HCT116 (cell line): ENCODE results near the gene TMC6. TPM values are rescaled to one million over a fixed set of nuclear protein-coding genes. Genes with fewer than 3 reads are reported as not detected.

Source experiments
- ATAC-seq: fragments of 200-7000 bp; cut with Tn5 transposase; 2 replicates; pipeline ENCODE4 v1.9.1; 2020; ENCODE audit warnings: mild to moderate bottlenecking, moderate library complexity
- BruUV-seq: library from RNA; stranded (reverse); fragments of 400-500 nt; replicated peaks from 2 replicates; lab custom pipeline; 2021; lab: Mats Ljungman, UMichigan
- CTCF ChIA-PET: fragments of 300-600 bp; sonication (Branson Sonifier 250); formaldehyde crosslinking; loops from one replicate; lab custom pipeline; 2021; ENCODE audit warnings: antibody characterized with exemption; lab: Charles Lee
- POLR2A ChIA-PET: fragments of 300-600, 350-600 bp; sonication (Branson Sonifier 250); formaldehyde crosslinking; loops from one replicate; lab custom pipeline; 2021; ENCODE audit warnings: antibody characterized with exemption; lab: Charles Lee
- RAD21 ChIA-PET, 2 experiments: fragments of 300-600 bp; sonication (Branson Sonifier 250); formaldehyde crosslinking; loops; one replicate each; lab custom pipeline; 2023; ENCODE audit warnings: low total read pairs in 2 of 2; ENCODE audit not compliant: uncharacterized antibody in 2 of 2, unreplicated experiment in 2 of 2, low non-redundant PET in 1 of 2; lab: Charles Lee
- DNase-seq: peaks from one replicate; pipeline ENCODE4 v3.0.0-alpha.2; 2010; ENCODE audit warnings: low read depth, low spot score
- H2AFZ ChIP-seq: fragments of 200-600 bp; shearing (Covaris generic), sonication (generic); 2 replicates; pipeline ENCODE4 v1.6.1; 2017; ENCODE audit warnings: low read depth, mixed run types, mixed read lengths, antibody characterized with exemption, low read length; ENCODE audit not compliant: poor library complexity, severe bottlenecking
- H3K27ac ChIP-seq: 2 replicates; pipeline ENCODE4 v1.5.1; 2012; ENCODE audit warnings: low read depth, low read length
- H3K27me3 ChIP-seq: fragments of 200-600 bp; sonication (generic); 2 replicates; pipeline ENCODE4 v1.6.1; 2016; ENCODE audit warnings: mixed run types, low read length, mixed read lengths; ENCODE audit not compliant: insufficient read depth
- H3K36me3 ChIP-seq, 2 experiments: fragments of 200-500 bp in 1 of 2; fragments of 200-600 bp in 1 of 2; sonication (Bioruptor generic) in 1 of 2; sonication (generic) in 1 of 2; 2 replicates each; pipeline versions ENCODE4 v1.5.1 to v1.6.1; 2014 to 2016; ENCODE audit warnings: low read length in 2 of 2, inconsistent platforms in 1 of 2, mixed read lengths in 1 of 2, mixed run types in 1 of 2; ENCODE audit not compliant: insufficient read depth in 2 of 2, control insufficient read depth in 1 of 2
- H3K4me1 ChIP-seq, 2 experiments: fragments of 200-600 bp in 1 of 2; sonication (generic) in 1 of 2; 2 replicates each; pipeline versions ENCODE4 v1.5.1 to v1.6.1; 2012 to 2017; ENCODE audit warnings: low read length in 2 of 2, inconsistent platforms in 1 of 2, mild to moderate bottlenecking in 1 of 2, mixed read lengths in 1 of 2, mixed run types in 1 of 2, moderate library complexity in 1 of 2; ENCODE audit not compliant: insufficient read depth in 2 of 2, control insufficient read depth in 1 of 2
- H3K4me2 ChIP-seq: fragments of 200-600 bp; sonication (generic); 2 replicates; pipeline ENCODE4 v1.6.1; 2017; ENCODE audit warnings: mixed run types, low read length, mixed read lengths
- H3K4me3 ChIP-seq, 2 experiments: fragments of 200-600 bp in 1 of 2; sonication (generic) in 1 of 2; replicated peaks in 1 of 2; 2 replicates each; pipeline ENCODE4 v1.5.1; 2011 to 2016; ENCODE audit warnings: low read length in 2 of 2, control low read depth in 1 of 2, low read depth in 1 of 2, mild to moderate bottlenecking in 1 of 2, mixed read lengths in 1 of 2, mixed run types in 1 of 2
- H3K79me2 ChIP-seq: fragments of 200-600 bp; sonication (generic); 2 replicates; pipeline ENCODE4 v1.6.1; 2017; ENCODE audit warnings: mild to moderate bottlenecking, mixed run types, low read length, moderate library complexity, mixed read lengths; ENCODE audit not compliant: insufficient read depth
- H3K9ac ChIP-seq: fragments of 200-600 bp; sonication (generic); 2 replicates; pipeline ENCODE4 v1.6.1; 2016; ENCODE audit warnings: low read length, mixed read lengths
- H3K9me2 ChIP-seq: fragments of 200-600 bp; sonication (generic), shearing (Covaris generic); 2 replicates; pipeline ENCODE4 v1.6.1; 2017; ENCODE audit warnings: mixed run types, mild to moderate bottlenecking, moderate library complexity; ENCODE audit not compliant: insufficient read depth
- H3K9me3 ChIP-seq, 2 experiments: fragments of 200-500 bp in 1 of 2; fragments of 200-600 bp in 1 of 2; sonication (Bioruptor generic) in 1 of 2; sonication (generic) in 1 of 2; 2 replicates each; pipeline ENCODE4 v1.6.1; 2014 to 2017; ENCODE audit warnings: low read length in 2 of 2, mixed read lengths in 2 of 2, inconsistent platforms in 1 of 2, low read depth in 1 of 2, mild to moderate bottlenecking in 1 of 2, mixed run types in 1 of 2, moderate library complexity in 1 of 2; ENCODE audit not compliant: control insufficient read depth in 1 of 2, insufficient read depth in 1 of 2
- H4K20me1 ChIP-seq: fragments of 200-600 bp; sonication (generic), shearing (Covaris generic); 2 replicates; pipeline ENCODE4 v1.6.1; 2017; ENCODE audit warnings: mixed run types, mild to moderate bottlenecking, moderate library complexity; ENCODE audit not compliant: insufficient read depth
- CBX3 ChIP-seq: IDR thresholded peaks from 2 replicates; pipeline ENCODE4 v1.6.1; 2012; ENCODE audit warnings: low read depth
- CEBPB ChIP-seq: IDR thresholded peaks from 2 replicates; pipeline ENCODE4 v1.6.1; 2012; ENCODE audit warnings: low read depth
- EZH2 ChIP-seq: fragments of 200-600 bp; sonication (generic); IDR thresholded peaks from 2 replicates; pipeline ENCODE4 v1.6.1; 2017; ENCODE audit warnings: antibody characterized with exemption, mixed run types
- EZH2phosphoT487 ChIP-seq: fragments of 200-600 bp; IDR thresholded peaks from 2 replicates; pipeline ENCODE4 v1.6.1; 2018; ENCODE audit warnings: antibody characterized with exemption, borderline replicate concordance
- FOSL1 ChIP-seq: IDR thresholded peaks from 2 replicates; pipeline ENCODE4 v1.6.1; 2012; ENCODE audit warnings: low read depth
- POLR2A ChIP-seq: IDR thresholded peaks from 2 replicates; pipeline ENCODE4 v1.7.0; 2011; ENCODE audit warnings: borderline replicate concordance; ENCODE audit not compliant: insufficient read depth, insufficient read length; ENCODE audit errors: extremely low read depth
- POLR2AphosphoS5 ChIP-seq: IDR thresholded peaks from 2 replicates; pipeline ENCODE4 v1.6.1; 2011; ENCODE audit warnings: mild to moderate bottlenecking, low read depth, low read length, moderate library complexity
- SIN3A ChIP-seq: IDR thresholded peaks from 2 replicates; pipeline ENCODE4 v1.6.1; 2012; ENCODE audit warnings: low read depth
- TCF7L2 ChIP-seq: IDR thresholded peaks from 2 replicates; pipeline ENCODE4 v1.7.0; 2011; ENCODE audit warnings: borderline replicate concordance, inconsistent platforms; ENCODE audit not compliant: insufficient read depth, insufficient read length; ENCODE audit errors: extremely low read depth
- YY1 ChIP-seq: IDR thresholded peaks from 2 replicates; pipeline ENCODE4 v1.6.1; 2011; ENCODE audit warnings: low read length, low read depth, moderate library complexity, mild to moderate bottlenecking; ENCODE audit not compliant: insufficient replicate concordance; ENCODE audit errors: extremely low read depth
- ZFX ChIP-seq: fragments of 450-650 bp; IDR thresholded peaks from 2 replicates; pipeline ENCODE4 v1.6.1; 2017
- intact Hi-C: fragments of 100-400 bp; cut with micrococcal nuclease; formaldehyde crosslinking; loops from 2 replicates; pipeline ENCODE4 v1.10.0; 2022
- total RNA-seq: library from RNA; stranded (reverse); gene quantifications from one replicate; pipeline ENCODE4 v1.2.1, GENCODE V29; 2021; ENCODE audit not compliant: unreplicated experiment
- TF ChIP-seq, protein P1 (sequence below): IDR thresholded peaks from 2 replicates; pipeline ENCODE4 v1.6.1; 2011; ENCODE audit warnings: mild to moderate bottlenecking, low read length, moderate library complexity; ENCODE audit not compliant: insufficient replicate concordance; ENCODE audit errors: extremely low read depth
- TF ChIP-seq, protein P2 (sequence below): IDR thresholded peaks from 2 replicates; pipeline ENCODE4 v1.6.1; 2012
- TF ChIP-seq, protein P3 (sequence below), 3 experiments: fragments of 200-600 bp in 1 of 3; sonication (generic) in 1 of 3; IDR thresholded peaks in 2 of 3; conservative IDR thresholded peaks in 1 of 3; 2 replicates each; pipeline ENCODE4 v1.5.1; 2012 to 2017; ENCODE audit warnings: low read depth in 2 of 3, low read length in 2 of 3, antibody characterized with exemption in 1 of 3, borderline replicate concordance in 1 of 3, control low read depth in 1 of 3, mild to moderate bottlenecking in 1 of 3, mixed read lengths in 1 of 3, mixed run types in 1 of 3, moderate library complexity in 1 of 3; ENCODE audit not compliant: insufficient read depth in 1 of 3

Gene TMC6
- total RNA-seq, 1 experiment from 2014 or later: 142 TPM

DNA sequence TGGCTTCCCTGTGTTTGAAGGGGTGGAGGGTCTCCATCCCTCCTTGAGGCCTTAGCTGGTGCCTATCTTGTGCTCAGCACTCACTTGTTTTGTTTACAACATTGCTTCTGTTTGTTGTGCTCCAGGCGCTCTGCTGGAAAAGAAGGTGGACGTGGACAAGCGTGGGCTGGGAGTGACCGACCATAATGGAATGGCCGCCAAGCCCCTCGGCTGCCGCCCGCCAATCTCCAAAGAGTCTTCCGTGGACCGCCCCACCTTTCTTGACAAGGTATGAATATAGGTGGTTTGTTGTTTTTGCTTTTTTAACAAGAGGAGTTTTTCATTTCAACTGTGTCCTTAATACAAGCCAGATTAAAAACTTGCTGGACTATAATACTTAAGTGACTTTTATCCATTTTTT lies 53.5 kb downstream of the TMC6 start:
- no peaks in the 10 kb centered on the region for H3K27me3 ChIP-seq
- RAD21 ChIA-PET: no interaction called here
- H3K9me2 ChIP-seq: no peaks in the 10 kb centered on the region
- ATAC-seq (no peak), DNase-seq (no peak)
- BruUV-seq: no TSS peak
- H3K4me2 ChIP-seq: no peak overlapping the region
- intact Hi-C loops: no loop called here
- no peaks in the 10 kb centered on the region for H3K4me1 ChIP-seq
- H3K27ac ChIP-seq: no peak overlapping the region
- H3K36me3 ChIP-seq: peaks cover 10 to 20% of the 10 kb centered on the region in 2 experiments; a peak in 2 of 4 replicates
- H3K9ac ChIP-seq: no peak overlapping the region
- H4K20me1 ChIP-seq: no peaks in the 10 kb centered on the region
- POLR2A ChIA-PET: no interaction called here
- H2AFZ ChIP-seq: no peak overlapping the region
- TF ChIP-seq EZH2: no peak
- TF ChIP-seq, protein P1, sequence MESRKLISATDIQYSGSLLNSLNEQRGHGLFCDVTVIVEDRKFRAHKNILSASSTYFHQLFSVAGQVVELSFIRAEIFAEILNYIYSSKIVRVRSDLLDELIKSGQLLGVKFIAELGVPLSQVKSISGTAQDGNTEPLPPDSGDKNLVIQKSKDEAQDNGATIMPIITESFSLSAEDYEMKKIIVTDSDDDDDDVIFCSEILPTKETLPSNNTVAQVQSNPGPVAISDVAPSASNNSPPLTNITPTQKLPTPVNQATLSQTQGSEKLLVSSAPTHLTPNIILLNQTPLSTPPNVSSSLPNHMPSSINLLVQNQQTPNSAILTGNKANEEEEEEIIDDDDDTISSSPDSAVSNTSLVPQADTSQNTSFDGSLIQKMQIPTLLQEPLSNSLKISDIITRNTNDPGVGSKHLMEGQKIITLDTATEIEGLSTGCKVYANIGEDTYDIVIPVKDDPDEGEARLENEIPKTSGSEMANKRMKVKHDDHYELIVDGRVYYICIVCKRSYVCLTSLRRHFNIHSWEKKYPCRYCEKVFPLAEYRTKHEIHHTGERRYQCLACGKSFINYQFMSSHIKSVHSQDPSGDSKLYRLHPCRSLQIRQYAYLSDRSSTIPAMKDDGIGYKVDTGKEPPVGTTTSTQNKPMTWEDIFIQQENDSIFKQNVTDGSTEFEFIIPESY: no peak
- H3K79me2 ChIP-seq: no peaks in the 10 kb centered on the region
- H3K4me3 ChIP-seq: no peak overlapping the region
- H3K9me3 ChIP-seq: no peaks in the 10 kb centered on the region
- CTCF ChIA-PET: no interaction called here

DNA sequence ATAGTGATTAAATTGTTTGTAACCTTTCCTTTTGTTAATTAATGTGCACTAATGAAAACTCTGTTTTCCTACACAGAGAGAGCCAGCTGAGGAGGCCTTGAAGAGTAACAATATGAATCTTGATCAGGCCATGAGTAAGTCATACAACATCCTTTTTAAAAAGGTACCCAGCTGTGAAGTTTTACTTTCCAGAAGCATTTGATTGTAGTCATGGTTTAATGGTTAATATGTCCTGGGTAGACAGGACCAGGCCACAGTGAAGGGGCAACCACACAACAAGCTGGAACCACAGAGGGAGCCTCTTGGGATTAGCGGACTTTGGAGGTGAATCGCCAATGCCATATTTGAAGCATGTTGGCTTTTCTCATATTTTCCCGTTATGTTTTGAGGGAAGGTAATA lies 55.6 kb downstream of the TMC6 start:
- Histone ChIP-seq H2AFZ (no peak overlapping the region), H3K27ac (no peak overlapping the region), H3K4me2 (no peak overlapping the region), H3K9ac (no peak overlapping the region), H3K9me2 (no peaks in the 10 kb centered on the region), H3K4me1 (no peaks in the 10 kb centered on the region), H3K27me3 (no peaks in the 10 kb centered on the region), H3K79me2 (no peaks in the 10 kb centered on the region), H3K9me3 (no peaks in the 10 kb centered on the region), H3K4me3 (no peak overlapping the region), H4K20me1 (no peaks in the 10 kb centered on the region), H3K36me3 (peaks cover 10 to 25% of the 10 kb centered on the region in 2 experiments; a peak in 2 of 4 replicates)
- POLR2A ChIA-PET: no interaction called here
- no TSS peak for BruUV-seq
- CTCF ChIA-PET: no interaction called here
- no peak for ATAC-seq
- RAD21 ChIA-PET: interaction anchor here in 1 of 2 experiments (0.5 kb wide), 1 partner anchor 203 kb away, joined by 3 read pairs; no protein-coding TSS in a partner anchor
- TF ChIP-seq TCF7L2: no peak
- TF ChIP-seq, protein P2, sequence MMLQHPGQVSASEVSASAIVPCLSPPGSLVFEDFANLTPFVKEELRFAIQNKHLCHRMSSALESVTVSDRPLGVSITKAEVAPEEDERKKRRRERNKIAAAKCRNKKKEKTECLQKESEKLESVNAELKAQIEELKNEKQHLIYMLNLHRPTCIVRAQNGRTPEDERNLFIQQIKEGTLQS: no peak
- TF ChIP-seq, protein P3, sequence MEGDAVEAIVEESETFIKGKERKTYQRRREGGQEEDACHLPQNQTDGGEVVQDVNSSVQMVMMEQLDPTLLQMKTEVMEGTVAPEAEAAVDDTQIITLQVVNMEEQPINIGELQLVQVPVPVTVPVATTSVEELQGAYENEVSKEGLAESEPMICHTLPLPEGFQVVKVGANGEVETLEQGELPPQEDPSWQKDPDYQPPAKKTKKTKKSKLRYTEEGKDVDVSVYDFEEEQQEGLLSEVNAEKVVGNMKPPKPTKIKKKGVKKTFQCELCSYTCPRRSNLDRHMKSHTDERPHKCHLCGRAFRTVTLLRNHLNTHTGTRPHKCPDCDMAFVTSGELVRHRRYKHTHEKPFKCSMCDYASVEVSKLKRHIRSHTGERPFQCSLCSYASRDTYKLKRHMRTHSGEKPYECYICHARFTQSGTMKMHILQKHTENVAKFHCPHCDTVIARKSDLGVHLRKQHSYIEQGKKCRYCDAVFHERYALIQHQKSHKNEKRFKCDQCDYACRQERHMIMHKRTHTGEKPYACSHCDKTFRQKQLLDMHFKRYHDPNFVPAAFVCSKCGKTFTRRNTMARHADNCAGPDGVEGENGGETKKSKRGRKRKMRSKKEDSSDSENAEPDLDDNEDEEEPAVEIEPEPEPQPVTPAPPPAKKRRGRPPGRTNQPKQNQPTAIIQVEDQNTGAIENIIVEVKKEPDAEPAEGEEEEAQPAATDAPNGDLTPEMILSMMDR (IDR thresholded peaks at IDR 0.05 in 2 of 3, conservative IDR thresholded peaks at IDR 0.05 in 1 of 3; ENCODE audit: borderline replicate concordance in 1 of 3, insufficient read depth in 1 of 3, low read depth in 2 of 3, low read length in 2 of 3): no peak
- TF ChIP-seq FOSL1: no peak
- TF ChIP-seq YY1: no peak
- no peak for TF ChIP-seq CBX3
- no peak for TF ChIP-seq SIN3A
- TF ChIP-seq EZH2phosphoT487: no peak
- no peak for TF ChIP-seq POLR2A
- TF ChIP-seq POLR2AphosphoS5: no peak
- no peak for TF ChIP-seq CEBPB
- TF ChIP-seq, protein P1: no peak
- no peak for TF ChIP-seq EZH2
- no peak for TF ChIP-seq ZFX
- intact Hi-C loops: no loop called here
- no peak for DNase-seq
